GM18861 (cell line): ENCODE measurements around the gene MT1X.
"Not testable (repeated sequence)": the region's sequence is repeated elsewhere in the genome, so short reads cannot be mapped to it uniquely, and the experiment has no call there.

ENCODE experiments used
- ATAC-seq: cut with Tn5 transposase; IDR thresholded peaks from one replicate; pipeline ENCODE4 v1.9.1; 2021; ENCODE audit not compliant: unreplicated experiment

The MT1X gene

DNA sequence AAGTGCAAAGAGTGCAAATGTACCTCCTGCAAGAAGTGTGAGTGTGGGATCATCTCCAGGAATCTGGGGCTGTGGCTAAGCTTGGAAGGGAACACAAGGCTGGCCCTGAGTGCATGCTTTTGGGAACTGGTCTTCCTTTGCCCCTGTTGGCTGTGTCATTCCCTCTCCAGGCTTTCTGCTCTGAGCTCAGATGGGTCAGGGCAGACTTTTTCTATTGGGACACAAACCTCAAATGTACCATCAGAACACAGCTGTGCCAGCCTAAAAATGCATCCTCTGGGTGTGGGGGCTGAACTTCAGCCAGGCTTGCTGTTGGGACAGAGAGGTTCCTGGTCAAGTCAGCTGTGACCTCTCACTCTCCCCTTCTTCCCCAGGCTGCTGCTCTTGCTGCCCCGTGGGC is 29.7 kb upstream of the MT1X start:
- ATAC-seq = no peak

DNA sequence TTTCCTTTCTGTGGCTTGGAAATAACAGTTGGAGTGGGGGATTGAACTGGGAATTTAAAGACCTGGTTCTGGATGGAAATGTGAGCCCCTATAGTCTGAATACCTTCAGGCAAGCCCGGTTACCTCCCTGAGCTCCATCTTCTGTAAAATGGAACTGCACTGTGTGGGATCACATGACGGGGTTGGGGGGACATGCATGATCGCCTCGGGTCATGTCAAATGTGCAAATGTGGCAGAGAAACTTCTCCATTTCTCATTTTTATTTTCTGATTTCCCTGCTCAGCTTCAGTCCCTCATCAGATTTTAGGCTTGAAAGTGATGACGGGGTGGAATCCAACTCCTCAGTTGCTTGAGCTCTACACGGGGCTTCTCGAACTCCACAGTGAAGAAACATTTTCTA is 29.1 kb upstream of the MT1X start:
- ATAC-seq = no peak

DNA sequence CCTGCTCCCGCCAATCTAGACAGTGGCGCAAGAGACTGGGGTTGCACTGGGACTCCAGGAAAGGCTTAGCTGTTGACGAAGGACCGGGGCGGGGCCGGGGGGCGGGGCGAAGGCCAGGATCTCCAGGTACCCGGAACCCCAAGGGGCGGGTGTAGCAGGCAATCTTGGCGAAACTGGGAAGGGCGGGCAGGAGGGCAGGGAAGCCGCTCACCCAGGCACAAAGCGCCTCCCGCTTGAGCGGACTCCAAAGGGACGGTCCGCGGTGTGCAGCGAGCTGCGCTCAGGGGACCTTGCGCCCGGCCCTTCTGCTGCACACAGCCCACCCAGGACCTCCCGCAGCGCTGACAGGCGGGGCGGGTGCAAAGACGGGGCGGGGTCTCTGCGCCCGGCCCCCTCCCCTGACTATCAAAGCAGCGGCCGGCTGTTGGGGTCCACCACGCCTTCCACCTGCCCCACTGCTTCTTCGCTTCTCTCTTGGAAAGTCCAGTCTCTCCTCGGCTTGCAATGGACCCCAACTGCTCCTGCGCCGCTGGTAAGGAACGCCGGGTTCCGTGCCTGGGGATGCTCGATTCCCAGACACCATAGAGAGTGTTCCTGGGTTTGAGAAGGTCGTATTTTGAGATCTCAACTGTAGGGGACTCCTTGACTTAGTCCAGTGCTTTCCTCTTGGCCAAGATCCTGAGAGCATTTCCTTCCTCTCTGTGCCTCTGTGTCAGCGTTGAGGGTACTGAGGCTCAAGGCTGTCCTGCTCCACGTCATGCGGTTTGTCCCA is 24.5 kb upstream of the MT1X start, which contains the start of gene MT1F:
Gene MT1F, plus strand, starts transcription at position 405 of the 772 bp plus-strand sequence. Its CDS starts 100 bp downstream, at position 505.
- ATAC-seq = no peak

DNA sequence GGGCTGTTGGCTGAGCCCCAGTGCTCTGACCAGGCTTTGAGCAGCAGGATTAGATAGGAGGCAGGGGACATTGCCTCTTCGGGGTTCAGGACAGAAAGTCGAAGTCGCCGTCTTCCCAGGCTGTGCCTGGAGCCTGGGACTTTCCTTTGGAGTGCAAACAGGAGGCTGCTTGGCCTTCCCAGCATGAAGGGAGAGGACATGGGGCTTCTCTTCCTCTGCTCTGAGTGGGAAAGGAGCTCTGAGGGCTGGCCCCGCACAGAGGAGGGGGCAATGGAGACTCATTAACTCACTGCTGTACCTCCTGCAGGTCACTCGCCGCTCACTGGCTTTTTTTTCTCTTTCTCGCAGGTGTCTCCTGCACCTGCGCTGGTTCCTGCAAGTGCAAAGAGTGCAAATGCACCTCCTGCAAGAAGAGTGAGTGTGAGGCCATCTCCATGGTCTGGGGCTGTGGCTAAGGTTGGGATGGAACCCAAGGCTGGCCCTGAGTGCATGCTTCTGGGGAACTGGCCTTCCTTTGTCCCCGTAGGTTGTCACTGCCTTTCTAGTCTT is 23.9 kb upstream of the MT1X start:
- ATAC-seq = no peak

DNA sequence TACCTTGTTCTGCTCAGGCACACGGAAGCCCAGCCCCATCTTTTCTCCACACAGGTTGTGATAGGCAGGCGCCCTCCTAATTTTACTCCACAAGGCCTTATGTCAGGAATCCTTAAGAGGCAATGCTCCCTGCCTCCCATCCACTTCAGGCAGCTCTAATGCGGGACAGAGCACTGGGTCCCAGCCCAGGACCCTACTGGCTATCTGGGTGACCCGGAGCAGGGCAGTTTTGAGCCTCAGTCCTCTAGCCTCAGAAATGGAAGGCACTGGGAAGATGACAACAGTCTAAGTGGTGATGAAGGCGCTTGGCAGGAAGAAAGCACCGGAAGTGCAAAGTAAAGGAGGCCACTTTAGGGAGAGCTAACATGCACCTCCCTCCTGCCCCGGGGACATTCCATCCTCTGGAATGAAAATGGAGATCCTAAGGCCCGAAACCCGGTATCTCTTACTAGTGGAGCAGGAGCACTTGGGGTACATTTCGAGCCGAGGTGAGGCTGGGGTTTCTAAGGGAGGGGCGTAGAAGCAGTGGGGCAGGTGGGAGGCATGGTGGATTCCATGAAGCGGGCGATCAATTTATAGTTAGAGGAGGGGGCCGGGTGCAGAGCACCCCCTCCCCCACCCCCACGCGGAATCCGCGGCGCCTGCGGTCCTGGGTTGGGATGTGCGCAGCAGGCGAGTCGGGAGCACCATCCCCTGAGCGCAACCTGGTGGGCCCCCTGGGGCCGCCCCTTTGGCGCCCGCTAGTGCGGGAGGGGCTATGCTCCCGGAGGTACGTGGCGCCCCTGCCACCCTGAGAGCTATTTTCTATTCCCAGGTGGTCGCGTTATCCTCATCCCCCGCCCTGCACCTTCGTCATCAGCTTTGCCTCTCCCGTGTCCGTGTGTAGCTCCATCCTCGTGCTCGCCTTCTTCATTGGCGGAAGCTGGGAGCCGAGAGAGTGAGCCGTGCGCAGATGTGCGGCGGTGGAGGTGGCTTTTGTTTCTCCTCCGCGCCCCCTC is 19.6 kb upstream of the MT1X start:
- ATAC-seq = no peak

DNA sequence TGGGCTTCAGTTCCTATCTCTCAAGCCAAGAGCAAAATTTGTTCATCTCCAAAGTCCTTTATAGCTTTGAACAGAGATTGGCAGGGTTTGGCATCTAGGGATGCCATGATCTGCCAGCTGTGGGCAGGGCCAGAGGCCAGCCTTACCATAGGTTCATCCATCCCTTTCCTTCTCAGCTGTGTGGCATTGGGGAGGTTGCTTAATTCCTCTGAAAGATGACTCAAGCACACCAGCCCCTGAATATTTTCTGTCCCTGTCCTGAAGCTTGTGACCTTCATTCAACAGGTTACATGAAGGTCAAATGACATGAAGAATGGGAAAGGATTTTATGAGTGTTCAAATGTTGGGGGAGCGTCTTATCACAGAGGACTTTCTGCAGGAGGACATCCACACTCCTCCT is 17.8 kb upstream of the MT1X start:
- ATAC-seq = no peak

DNA sequence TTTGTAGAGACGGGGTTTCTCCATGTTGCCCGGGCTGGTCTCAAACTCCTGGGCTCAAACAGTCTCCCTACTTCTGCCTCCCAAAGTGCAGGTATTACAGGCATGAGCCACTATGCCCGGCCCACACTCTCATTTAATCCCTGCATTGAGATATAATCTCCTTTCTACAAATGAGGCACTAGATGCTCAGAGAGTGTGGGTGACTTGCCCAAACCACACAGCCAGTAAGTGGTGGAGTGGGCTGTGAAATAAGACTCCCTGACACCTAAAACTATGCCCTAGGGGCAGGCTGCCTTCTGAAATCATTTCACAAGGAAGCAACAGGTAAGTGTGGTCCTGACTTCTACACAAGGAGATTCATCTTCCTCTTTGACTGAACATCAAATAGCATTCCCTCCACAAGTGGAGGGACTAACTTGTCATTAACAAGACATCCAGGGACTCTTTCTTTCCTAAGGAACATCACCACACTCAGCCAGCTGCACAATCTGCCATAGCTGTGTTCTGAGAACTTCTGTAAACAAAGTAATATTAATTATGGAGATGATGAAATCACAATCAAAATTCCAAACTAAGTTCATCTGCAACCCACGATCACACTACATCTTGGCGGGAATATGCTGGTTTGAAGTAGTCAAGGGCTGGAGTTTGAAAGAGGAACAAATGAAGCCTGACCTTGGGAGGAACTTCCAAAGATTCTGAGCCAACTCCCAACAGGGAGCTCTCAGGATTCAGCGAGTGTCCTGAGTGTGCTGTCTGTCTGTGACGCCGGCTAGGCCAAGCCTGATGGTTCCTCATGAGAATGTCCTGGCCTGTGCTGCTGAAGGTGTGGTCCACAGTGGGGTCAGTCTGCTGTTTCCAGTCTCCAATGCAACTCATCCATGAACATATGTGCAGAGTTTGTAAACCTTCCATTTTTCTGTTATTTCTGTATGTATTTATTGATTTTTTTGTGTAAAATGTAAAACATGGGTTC is 16.7 kb upstream of the MT1X start:
- ATAC-seq = not testable (repeated sequence)

DNA sequence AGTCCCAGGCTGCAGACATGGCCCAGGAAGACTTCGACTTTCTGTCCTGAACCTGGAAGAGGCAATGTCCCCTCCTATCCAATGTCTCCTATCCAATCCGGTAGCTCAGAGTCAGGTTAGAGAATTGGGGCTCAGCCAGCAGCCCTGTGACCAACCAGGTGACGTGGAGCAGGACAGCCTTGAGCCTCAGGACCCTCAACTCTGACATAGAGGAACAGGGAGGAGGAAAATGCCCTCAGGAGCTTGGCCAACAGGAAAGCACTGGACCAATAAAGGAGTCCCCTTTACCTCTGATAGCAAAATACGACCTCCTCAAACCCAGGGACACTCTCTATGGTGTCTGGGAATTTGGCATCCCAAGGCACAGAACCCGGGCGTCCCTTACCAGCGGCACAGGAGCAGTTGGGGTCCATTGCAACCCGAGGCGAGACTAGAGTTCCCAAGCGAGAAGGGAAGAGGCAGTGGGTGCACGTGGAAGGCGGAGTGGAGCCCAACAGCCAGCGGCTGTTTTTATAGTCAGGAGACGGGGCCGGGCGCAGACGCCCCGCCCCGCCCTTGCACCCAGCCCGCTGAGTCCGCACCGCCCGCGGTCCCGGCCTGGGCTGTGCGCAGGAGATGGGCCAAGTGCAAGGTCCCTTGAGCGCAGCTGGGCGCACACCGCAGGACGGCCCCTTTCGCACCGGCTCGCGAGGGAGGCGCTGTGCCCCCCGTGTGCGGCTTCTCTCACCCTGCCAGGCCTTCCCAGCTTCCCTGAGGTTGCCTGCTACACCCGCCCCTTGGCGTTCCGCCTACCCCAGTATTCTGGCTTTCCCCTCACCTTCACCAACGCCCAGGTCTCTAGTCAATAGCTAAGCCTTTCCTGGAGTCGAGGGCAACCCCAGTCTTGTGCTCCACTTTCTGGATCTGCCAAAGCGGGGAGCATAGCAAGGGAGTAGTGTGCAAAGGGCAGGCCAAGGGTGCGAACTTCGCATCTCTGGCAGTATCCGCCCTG is 14.4 kb upstream of the MT1X start, which contains the start of gene MT1G:
Gene MT1G, minus strand, starts transcription at position 485 of the 991 bp plus-strand sequence. Its CDS starts 72 bp downstream, at position 413.
- ATAC-seq = no peak

DNA sequence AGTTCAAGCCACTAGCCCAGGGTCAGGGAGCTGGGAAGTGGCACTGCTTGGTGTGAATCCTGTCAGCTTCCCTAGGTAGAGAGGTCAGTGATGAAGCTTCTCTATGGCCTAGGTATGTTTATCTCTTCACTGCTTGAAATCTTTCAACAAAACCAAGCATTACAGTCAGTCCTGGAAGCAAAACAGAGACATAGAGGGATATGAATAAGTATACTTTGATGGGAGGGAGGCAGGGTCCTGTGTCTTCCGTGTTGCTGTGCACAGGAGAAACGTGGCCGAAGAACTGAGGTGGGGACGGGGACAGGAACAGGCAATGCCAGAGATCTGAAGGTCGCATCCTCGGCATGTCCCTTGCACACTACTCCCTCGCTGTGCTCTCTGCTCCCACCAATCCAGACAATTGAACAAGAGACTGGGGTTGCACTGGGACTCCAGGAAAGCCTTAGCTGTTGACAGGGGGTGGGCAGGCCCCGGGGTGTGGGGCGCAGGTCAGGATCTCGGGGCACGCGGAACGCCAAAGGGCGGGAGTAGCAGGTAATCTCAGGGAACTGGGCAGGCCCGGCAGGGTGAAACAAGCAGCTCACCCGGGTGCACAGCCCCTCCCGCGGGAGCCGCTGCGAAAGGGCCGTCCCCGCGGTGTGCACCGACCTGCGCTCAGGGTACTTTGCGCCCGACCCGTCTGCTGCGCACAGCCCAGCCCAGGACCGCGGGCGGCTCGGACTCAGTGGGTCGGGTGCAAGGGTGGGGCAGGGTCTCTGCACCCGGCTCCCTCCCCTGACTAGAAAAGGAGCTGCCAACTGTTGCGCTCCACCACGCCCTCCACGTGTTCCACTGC is 13.0 kb upstream of the MT1X start, which contains the start of gene MT1H:
Gene MT1H, plus strand, starts transcription at position 810 of the 835 bp plus-strand sequence. CDS start 71 bp downstream, outside the sequence.
- no peak for ATAC-seq

DNA sequence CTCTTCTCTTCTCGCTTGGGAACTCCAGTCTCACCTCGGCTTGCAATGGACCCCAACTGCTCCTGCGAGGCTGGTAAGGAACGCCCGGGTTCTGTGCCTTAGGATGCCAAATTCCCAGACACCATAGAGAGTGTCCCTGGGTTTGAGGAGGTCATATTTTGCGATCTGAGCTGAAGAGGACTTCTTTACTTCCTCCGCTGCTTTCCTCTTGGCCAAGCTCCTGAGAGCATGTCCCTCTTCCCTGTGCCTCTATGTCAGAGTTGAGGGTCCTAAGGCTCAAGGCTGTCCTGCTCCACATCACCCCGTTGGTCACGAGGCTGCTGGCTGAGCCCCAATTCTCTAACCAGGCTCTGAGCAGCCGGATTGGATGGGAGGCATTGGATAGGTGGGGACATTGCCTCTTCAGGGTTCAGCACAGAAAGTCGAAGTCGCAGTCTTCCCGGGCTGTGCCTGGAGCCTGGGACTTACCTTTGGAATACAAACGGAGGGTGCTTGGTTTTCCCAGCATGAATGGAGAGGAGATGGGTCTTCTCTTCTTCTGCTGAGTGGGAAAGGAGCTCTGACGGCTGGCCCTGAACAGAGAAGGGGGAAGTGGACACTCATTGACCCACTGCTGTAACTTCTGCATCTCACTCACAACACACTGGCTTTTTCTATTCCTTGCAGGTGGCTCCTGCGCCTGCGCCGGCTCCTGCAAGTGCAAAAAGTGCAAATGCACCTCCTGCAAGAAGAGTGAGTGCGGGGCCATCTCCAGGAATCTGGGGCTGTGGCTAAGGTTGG is 12.2 kb upstream of the MT1X start:
- no peak for ATAC-seq

DNA sequence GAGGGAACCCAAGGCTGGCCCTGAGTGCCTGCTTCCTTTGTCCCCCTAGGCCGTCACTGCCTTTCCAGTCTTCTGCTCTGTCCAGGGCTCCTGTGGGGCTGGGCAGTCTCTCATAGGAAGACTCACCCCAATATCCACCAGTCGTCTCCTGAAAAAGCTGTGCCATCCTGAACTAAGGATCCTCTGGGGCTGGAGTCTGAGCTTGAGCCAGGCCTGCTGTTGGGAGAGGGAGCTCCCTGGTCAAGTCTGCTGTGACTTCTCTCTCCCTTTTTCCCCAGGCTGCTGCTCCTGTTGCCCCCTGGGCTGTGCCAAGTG is 11.7 kb upstream of the MT1X start:
- no peak for ATAC-seq

DNA sequence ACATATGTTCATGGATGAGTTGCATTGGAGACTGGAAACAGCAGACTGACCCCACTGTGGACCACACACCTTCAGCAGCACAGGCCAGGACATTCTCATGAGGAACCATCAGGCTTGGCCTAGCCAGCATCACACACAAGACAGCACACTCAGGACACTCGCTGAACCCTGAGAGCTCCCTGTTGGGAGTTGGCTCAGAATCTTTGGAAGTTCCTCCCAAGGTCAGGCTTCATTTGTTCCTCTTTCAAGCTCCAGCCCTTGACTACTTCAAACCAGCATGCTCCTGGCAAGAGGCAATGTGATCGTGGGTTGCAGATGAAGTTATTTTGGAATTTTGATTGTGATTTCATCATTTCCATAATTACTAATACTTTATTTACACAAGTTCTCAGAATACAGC is 10.6 kb upstream of the MT1X start:
- not testable (repeated sequence) for ATAC-seq

DNA sequence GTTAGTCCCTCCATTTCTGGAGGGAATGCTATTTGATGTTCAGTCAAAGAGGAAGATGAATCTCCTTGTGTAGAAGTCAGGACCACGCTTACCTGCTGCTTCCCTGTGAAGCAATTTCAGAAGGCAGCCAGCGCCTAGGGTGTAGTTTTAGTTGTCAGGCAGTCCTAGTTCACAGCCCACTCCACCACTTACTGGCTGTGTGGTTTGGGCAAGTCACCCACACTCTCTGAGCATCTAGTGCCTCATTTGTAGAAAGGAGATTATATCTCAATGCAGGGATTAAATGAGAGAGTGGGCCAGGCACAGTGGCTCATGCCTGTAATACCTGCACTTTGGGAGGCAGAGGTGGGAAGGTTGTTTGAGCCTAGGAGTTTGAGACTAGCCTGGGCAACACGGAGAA is 10.1 kb upstream of the MT1X start:
- not testable (repeated sequence) for ATAC-seq

DNA sequence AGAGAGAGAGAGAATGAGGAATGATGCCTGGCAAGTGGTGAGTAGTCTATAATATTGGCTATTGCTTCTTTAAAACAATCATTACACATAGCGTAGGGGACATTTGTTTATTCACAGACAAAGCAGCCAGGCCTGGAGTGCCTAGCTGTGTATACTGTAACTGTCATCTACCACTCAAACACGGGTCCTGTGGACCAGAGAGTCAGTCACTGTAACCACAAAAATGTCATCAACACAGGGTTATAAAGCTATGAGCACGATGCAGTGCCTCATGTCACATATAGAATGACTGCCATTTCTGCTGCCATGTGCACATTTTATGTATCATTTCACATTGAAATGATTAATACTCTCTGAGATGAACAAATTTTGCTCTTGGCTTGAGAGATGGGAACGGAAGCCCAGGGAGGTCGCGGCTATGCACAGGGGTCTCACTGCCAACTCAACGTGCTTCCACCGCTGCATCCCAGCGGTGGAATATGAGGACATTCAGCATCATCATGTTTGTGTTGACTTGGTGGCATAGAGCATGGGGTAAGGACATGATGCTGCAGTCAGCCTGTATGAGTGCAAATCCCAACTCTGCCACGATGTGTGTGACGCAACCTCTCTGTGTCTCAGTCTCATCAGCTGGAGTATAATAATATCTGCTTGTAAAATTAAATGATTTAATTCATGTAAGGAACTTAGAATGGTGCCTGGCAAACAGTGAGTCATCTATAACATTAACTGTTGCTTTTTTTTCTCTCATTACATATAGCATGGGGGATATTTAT is 9.3 kb upstream of the MT1X start:
- ATAC-seq = no peak

DNA sequence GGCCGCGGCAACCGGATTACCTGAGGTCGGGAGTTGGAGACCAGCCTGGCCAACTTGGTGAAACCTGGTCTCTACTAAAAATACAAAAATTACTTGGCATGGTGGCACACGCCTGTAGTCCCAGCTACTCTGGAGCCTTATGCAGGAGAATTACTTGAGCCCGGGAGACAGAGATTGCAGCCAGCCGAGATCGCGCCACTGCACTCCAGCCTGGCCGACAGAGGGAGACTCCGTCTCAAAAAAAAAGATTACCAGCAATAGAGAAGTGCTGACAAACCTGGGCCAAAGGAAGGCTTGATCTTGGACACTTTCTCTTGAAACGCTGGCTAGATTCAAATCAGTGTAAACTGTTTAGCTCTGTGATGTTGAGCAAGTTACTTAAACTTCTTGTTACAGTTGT is 8.3 kb upstream of the MT1X start:
- no peak for ATAC-seq

DNA sequence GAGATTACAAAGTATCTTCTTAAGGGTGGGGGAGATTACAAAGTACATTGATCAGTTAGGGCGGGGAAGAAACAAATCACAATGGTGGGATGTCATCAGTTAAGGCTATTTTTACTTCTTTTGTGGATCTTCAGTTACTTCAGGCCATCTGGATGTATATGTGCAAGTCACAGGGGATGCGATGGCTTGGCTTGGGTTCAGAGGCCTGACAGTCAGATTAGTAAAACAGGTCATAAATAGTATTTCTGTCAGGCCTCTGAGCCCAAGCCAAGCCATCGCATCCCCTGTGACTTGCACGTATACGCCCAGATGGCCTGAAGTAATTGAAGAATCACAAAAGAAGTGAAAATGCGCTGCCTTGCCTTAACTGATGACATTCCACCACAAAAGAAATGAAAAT is 7.7 kb upstream of the MT1X start:
- ATAC-seq = not testable (repeated sequence)
